AG09309 (cell line): ENCODE measurements around the gene CLEC18A.
A peak's percentile ranks its signal among the peaks of the same experiment; 100 is the strongest.

Experiments used
- DNase-seq: peaks from one replicate; pipeline ENCODE4 v3.0.0-alpha.2; 2010; ENCODE audit warnings: low read depth
- H3K4me3 ChIP-seq: 2 replicates; pipeline ENCODE4 v1.5.1; 2011; ENCODE audit warnings: mild to moderate bottlenecking, low read depth, low read length, moderate library complexity; ENCODE audit not compliant: control insufficient read depth
- TF ChIP-seq, protein P1 (sequence below): IDR thresholded peaks from 2 replicates; pipeline ENCODE4 v1.5.1; 2011; ENCODE audit warnings: mild to moderate bottlenecking, low read depth, low read length, inconsistent platforms; ENCODE audit not compliant: insufficient read depth, control insufficient read depth; ENCODE audit errors: missing control alignments

CLEC18A gene

DNA sequence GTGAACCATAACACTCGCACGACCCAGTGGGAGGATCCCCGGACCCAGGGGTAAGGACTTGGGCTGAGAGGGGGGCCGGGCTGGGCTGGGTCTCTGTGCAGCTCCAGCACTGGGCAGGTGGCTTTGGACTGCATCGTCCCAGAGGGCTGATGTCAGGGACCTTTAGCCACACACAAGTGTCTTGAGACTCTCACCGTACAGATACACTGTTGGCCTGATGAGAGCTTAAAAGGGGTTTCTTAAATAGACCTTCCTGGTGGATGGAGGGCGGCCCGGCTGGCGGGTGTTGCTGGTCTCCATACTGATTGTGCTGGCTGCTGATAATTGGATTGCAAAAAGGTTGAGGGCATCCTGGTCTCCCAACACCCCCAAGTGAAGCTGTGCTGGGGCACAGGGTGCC, 21.7 kb upstream of the CLEC18A start:
- DNase-seq, result no peak
- TF ChIP-seq, protein P1, sequence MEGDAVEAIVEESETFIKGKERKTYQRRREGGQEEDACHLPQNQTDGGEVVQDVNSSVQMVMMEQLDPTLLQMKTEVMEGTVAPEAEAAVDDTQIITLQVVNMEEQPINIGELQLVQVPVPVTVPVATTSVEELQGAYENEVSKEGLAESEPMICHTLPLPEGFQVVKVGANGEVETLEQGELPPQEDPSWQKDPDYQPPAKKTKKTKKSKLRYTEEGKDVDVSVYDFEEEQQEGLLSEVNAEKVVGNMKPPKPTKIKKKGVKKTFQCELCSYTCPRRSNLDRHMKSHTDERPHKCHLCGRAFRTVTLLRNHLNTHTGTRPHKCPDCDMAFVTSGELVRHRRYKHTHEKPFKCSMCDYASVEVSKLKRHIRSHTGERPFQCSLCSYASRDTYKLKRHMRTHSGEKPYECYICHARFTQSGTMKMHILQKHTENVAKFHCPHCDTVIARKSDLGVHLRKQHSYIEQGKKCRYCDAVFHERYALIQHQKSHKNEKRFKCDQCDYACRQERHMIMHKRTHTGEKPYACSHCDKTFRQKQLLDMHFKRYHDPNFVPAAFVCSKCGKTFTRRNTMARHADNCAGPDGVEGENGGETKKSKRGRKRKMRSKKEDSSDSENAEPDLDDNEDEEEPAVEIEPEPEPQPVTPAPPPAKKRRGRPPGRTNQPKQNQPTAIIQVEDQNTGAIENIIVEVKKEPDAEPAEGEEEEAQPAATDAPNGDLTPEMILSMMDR, result no peak
- H3K4me3 ChIP-seq, result no peak overlapping the region

DNA sequence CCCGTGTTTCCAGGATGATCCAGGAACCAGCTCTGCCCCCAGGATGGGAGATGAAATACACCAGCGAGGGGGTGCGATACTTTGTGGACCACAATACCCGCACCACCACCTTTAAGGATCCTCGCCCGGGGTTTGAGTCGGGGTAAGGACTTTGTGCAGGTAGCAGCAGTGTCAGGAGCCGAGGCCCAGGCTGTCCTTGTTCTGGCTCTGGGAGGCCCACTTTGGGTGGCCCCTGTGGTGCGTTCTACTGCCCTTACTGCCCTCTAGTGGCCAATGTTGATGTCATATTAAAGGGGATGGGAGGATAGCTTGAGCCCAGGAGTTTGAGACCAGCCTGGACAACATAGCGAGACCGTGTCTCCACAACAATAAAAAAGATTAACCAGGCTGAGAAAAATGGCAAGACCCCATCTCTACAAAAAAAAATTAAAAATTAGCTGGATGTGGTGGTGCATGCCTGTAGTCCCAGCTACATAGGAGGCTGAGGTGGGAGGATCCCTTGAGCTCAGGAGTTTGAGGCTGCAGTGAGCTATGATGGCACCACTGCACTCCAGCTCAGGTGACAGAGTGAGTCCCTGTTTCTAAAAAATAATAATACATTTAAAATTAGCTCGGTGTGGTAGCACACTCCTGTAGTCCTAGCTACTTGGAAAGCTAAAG, 20.9 kb upstream of the CLEC18A start:
- no peak for DNase-seq
- TF ChIP-seq, protein P1, result peak; percentile 75
- H3K4me3 ChIP-seq, result no peak overlapping the region

DNA sequence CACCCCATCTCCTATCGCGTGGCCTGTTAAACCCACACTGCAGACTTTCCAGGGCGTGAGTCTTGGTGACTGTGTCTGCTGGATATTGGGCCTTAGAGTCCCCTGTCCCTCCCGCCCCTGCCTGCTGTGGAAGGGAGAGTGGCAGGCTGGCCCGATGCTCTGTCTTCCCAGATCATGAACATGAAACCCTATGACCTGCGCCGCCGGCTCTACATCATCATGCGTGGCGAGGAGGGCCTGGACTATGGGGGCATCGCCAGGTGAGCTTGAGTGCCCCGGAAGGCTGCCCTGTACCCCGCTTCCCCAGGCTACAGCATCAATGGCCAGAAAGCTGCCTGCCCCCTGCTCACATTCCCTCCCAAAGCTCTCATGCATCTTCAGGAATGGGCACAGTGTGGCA, 19.5 kb upstream of the CLEC18A start:
- no peak for DNase-seq
- H3K4me3 ChIP-seq, result no peak overlapping the region
- TF ChIP-seq, protein P1, result no peak

DNA sequence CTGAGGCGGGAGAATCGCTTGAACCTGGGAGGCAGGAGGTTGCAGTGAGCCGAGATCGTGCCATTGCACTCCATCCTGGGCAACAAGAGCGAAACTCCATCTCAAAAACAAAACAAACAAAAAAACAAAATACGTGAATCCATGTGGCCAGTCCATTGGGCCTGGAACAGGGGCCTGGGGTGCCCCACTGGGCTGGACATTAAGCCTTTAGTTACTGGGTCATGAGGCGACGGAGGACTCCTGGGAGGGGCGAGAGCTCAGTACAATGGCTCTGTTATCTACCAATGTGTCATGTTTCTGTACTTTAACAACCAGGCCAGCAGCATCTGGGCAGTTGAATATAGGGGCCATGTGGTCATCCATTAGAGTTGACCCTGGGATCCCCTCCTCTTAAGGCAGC, 18.9 kb upstream of the CLEC18A start:
- H3K4me3 ChIP-seq, result no peak overlapping the region
- TF ChIP-seq, protein P1, result no peak
- DNase-seq, result no peak

DNA sequence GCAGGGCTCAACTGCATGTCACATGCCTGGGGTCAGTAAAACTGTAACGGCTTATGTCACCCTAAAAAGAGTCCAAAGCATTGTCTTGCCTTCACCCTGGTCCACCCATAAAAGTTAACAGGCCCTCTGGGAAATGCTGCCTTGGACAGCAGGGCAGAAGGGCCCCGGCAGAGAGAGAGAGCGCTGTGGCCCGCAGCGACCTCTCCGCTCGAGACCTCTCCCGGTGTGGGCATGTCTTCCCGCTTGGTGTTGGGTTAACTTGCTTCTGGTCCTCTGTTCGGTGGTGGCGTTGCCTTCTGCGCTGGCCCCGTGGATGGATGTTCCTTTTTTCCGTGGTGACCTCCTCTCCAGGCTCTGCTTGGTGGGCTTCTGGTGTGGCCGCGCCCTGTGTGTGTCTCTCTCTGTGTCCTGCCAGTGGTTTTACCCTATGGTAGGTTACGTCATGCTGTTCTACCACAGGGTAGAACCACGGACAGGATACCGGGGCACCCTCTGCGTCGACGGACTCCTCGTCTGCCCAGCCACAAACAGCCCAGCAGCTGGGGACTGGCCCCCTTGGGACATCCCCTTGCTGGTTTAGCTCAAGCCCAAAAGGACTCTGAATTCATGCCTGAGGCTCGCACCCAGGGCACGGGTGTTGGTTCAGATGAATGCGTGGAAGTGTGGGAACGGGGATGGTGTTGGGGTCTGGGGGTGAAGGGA, 18.3 kb upstream of the CLEC18A start:
- DNase-seq, result no peak
- no peak overlapping the region for H3K4me3 ChIP-seq
- TF ChIP-seq, protein P1, result no peak

DNA sequence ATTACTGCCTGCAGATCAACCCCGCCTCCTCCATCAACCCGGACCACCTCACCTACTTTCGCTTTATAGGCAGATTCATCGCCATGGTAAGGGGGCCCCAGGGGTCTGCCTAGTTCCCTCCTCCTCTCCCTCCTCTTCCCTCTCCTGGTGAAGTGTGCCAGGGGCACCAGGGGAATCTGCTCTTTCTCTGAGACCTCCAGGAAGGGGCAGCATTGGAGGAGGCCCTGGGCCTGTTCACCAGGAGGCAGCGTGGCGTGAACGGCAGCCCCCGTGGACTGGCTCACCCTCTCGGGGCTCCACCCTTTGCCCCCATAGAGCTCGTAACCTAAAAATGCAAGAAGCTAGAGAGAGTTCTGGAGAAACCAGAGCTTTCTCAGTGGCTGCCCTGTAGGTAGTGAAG, 17.1 kb upstream of the CLEC18A start:
- TF ChIP-seq, protein P1, result no peak
- no peak for DNase-seq
- H3K4me3 ChIP-seq, result no peak overlapping the region

DNA sequence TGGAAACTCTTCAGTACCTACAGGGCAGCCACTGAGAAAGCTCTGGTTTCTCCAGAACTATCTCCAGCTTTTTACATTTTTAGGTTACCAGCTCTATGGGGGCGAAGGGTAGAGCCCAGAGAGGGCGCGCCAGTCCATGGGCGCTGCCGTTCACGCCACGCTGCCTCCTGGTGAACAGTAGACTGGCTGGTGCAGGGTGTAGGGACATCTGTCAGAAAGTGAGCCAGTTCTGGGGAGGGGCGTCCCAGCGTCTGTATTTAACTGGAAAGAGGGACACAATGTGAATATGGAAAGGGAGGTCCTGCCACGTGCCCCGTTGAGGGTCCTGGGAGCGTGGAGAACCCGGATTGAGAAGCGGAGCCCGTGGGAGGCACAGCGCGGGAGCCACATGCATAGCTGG, 16.4 kb upstream of the CLEC18A start:
- TF ChIP-seq, protein P1, result no peak
- DNase-seq, result no peak
- no peak overlapping the region for H3K4me3 ChIP-seq
